NT2/D1 (cell line): ENCODE measurements around the gene RNF152.

Experiments
- DNase-seq: peaks from one replicate; pipeline ENCODE4 v3.0.0-alpha.2; 2011; ENCODE audit warnings: low read depth, low spot score
- H3K27me3 ChIP-seq: 2 replicates; pipeline ENCODE4 v1.6.0; 2011; ENCODE audit warnings: mild to moderate bottlenecking; ENCODE audit not compliant: insufficient read length, insufficient read depth
- H3K36me3 ChIP-seq: 2 replicates; pipeline ENCODE4 v1.6.1; 2011; ENCODE audit warnings: mild to moderate bottlenecking, low read length, mixed read lengths; ENCODE audit not compliant: insufficient read depth, insufficient read length
- H3K4me1 ChIP-seq: 2 replicates; pipeline ENCODE4 v1.5.1; 2011; ENCODE audit not compliant: insufficient read depth, insufficient read length
- H3K4me3 ChIP-seq: 2 replicates; pipeline ENCODE4 v1.5.1; 2011; ENCODE audit warnings: low read depth; ENCODE audit not compliant: insufficient read length
- H3K9ac ChIP-seq: 2 replicates; pipeline ENCODE4 v1.6.0; 2011; ENCODE audit warnings: low read depth; ENCODE audit not compliant: insufficient read length
- H3K9me3 ChIP-seq: 2 replicates; pipeline ENCODE4 v1.5.1; 2011; ENCODE audit warnings: mild to moderate bottlenecking, low read length; ENCODE audit not compliant: insufficient read depth
- SUZ12 ChIP-seq: IDR thresholded peaks from 2 replicates; pipeline ENCODE4 v1.6.1; 2011; ENCODE audit not compliant: insufficient read length, insufficient read depth; ENCODE audit errors: extremely low read depth
- YY1 ChIP-seq: IDR thresholded peaks from 2 replicates; pipeline ENCODE4 v1.6.1; 2011; ENCODE audit not compliant: insufficient read length, insufficient read depth
- ZNF274 ChIP-seq: IDR thresholded peaks from 2 replicates; pipeline ENCODE4 v1.6.1; 2011; ENCODE audit warnings: mild to moderate bottlenecking, low read depth, low read length

Gene RNF152

DNA sequence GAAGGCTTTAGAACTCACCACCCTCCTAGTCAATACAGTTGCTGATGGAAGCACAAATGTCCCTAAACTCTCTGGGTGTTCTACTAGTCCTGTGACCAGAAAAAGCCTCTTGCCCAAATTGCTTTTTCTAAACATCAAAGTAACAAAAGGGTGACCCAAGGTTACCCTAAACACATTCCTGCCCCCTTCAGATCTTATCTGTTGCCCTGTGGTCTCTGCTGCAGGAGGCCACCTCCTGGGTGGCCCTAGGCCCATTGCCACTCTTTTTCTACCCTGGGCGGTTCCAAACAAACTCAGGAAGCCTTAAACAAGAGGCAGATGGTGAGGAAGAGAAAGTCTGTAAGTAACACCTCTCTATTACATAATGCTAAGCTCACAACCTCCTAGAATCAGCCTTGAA, 3.3 kb downstream of the RNF152 start:
- Histone ChIP-seq H3K36me3 (peaks cover 22% of the 10 kb centered on the region), H3K9me3 (no peaks in the 10 kb centered on the region), H3K4me1 (no peaks in the 10 kb centered on the region), H3K4me3 (no peak overlapping the region), H3K9ac (no peak overlapping the region), H3K27me3 (peaks cover 41% of the 10 kb centered on the region)
- no peak for TF ChIP-seq ZNF274
- no peak for TF ChIP-seq YY1
- no peak for TF ChIP-seq SUZ12
- DNase-seq, result no peak

DNA sequence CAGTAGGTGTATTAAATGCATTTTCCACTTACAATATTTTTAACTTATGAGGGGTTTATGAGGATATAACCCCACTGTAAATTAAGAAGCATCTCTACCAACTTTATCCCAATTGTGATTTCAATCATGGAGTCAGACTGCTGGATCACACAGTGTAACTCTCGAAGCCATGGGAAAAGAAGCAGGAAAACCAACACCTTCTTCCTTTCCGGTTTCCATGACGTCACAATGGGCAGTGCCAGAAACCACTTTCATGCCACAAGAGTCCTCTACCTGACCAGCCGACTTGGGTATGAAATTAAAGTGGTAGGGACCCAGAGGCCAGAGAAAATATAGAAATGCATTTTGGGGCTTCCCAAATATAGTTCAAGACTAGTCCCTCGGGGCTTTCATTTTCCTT, 4.2 kb downstream of the RNF152 start:
- Histone ChIP-seq H3K4me3 (no peak overlapping the region), H3K9ac (no peak overlapping the region), H3K27me3 (peaks cover 41% of the 10 kb centered on the region), H3K36me3 (peaks cover 22% of the 10 kb centered on the region), H3K9me3 (no peaks in the 10 kb centered on the region), H3K4me1 (no peaks in the 10 kb centered on the region)
- TF ChIP-seq YY1 (no peak), SUZ12 (no peak), ZNF274 (no peak)
- DNase-seq, result no peak

DNA sequence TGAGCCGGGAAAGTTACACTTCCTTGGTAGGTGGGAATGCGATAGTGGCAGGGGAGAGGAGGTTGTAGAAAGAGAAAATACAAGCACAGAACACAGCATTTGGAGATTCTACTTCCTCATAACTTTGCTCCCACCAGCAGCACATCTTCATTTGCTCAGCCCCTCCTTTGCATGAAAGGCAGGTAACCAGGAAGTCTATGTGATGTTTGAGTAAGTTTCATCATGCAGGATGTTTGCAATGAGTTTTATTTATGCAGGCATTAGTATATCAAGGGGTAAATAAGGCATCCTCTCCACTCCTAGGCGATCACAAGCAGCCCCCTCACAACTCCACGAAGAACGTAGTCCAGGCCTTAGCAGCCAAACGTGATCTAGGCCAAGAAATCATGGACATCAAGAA, 5.0 kb downstream of the RNF152 start:
- Histone ChIP-seq H3K4me3 (no peak overlapping the region), H3K36me3 (peaks cover 22% of the 10 kb centered on the region), H3K9ac (no peak overlapping the region), H3K9me3 (no peaks in the 10 kb centered on the region), H3K27me3 (peaks cover 41% of the 10 kb centered on the region), H3K4me1 (no peaks in the 10 kb centered on the region)
- TF ChIP-seq SUZ12, result no peak
- no peak for DNase-seq

DNA sequence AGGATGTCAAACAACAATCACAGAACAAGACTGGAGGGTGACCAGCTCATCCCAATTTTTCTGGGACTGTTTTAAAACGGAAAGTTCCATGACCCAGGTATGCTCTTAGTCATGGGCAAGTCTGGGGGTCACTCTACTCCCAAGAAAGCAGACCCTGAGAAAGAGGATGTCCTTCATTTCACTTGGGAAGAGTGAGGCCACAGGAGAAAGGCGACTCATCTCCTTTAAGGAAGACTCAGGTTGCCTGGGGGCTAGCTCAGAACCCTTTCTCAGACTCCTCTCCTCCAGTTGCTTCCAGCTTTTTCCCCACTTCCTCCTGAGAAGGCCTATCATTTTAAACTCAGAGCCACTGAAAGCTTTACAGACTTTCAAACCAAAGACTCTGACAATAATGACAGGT, 9.3 kb downstream of the RNF152 start:
- Histone ChIP-seq H3K9ac (no peak overlapping the region), H3K27me3 (peaks cover 21% of the 10 kb centered on the region), H3K9me3 (no peaks in the 10 kb centered on the region), H3K36me3 (peaks cover 6% of the 10 kb centered on the region), H3K4me1 (no peaks in the 10 kb centered on the region), H3K4me3 (no peak overlapping the region)
- no peak for TF ChIP-seq SUZ12
- TF ChIP-seq YY1, result no peak
- TF ChIP-seq ZNF274, result no peak
- DNase-seq, result no peak

DNA sequence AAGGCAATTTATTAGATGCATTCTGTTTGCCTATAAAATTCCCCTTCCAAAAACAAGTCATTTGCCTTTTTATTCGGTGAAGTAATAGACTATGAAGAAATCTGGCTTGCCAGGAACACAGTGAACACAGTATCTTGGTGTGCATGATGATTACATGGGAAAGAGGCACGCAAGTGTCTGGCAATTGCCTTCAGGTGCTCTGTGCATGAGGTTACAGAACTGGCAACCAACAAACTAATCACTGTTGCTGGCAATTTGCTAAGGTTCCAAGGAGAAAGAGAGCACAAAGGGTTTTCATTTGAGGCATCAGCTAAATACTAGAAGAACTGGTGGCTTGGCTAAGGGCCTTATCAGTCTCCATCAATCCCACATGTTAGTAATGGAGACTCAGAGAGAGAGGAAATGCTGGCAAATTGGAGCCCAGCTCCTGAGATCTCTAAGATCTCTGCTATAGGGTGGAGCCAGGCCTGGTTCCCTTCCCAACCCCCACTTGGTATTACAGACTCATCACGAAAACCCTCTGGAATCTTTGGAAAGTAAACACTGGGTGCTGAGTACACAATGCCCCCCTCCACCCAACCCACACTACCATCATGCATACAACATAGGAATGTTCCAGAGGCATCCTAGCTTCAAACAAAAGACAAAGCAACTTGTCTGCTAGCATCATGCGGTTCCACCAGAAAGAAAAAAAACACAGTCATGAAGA, 10.4 kb downstream of the RNF152 start:
- Histone ChIP-seq H3K9ac (no peak overlapping the region), H3K27me3 (peaks cover 11% of the 10 kb centered on the region), H3K36me3 (no peaks in the 10 kb centered on the region), H3K4me1 (no peaks in the 10 kb centered on the region), H3K4me3 (no peak overlapping the region), H3K9me3 (no peaks in the 10 kb centered on the region)
- TF ChIP-seq SUZ12, result no peak
- TF ChIP-seq YY1, result no peak
- TF ChIP-seq ZNF274, result no peak
- no peak for DNase-seq

DNA sequence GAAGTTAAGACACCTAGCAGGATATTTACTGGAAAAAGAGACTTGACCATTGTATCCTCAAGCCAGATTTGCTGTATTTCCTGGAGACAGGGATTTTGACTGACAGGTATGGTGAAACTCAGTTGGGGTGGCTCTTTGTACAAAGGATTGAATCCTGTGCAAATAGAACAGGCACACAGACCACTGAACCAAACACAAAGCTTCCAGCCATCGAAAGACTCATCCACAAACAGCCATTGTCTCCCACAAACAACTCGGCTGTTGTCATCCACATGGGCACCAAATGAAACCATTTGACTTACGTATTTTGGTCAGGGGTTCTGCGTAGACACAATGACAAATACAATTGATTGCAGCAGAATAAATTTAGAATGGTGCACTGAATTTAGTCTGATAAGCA, 15.9 kb downstream of the RNF152 start:
- Histone ChIP-seq H3K4me3 (no peak overlapping the region), H3K9me3 (no peaks in the 10 kb centered on the region), H3K4me1 (no peaks in the 10 kb centered on the region), H3K36me3 (no peaks in the 10 kb centered on the region), H3K27me3 (no peaks in the 10 kb centered on the region), H3K9ac (no peak overlapping the region)
- no peak for DNase-seq
- no peak for TF ChIP-seq SUZ12
- TF ChIP-seq YY1, result no peak
- TF ChIP-seq ZNF274, result no peak

DNA sequence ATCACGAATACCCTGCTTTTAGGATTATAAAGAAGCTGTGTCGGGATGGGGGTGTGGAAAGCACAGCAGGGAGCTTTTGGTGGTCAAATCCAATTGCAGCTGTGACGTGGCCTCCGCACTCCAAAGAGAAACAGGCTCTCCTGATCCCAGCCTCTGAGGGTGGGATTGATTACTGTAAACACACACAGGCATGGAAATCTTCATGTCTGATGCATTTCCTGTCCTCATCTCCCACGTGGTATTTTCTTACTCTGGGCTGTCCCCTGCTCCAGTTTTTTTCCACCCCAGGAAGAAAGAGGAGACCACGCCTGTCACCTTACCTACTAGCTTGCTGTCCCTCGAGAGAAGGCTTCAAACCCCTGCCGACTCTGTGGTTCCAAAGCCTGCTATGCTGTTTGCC, 22.7 kb downstream of the RNF152 start:
- Histone ChIP-seq H3K4me1 (no peaks in the 10 kb centered on the region), H3K9ac (no peak overlapping the region), H3K4me3 (no peak overlapping the region), H3K9me3 (no peaks in the 10 kb centered on the region), H3K36me3 (no peaks in the 10 kb centered on the region), H3K27me3 (no peaks in the 10 kb centered on the region)
- DNase-seq, result no peak
- no peak for TF ChIP-seq ZNF274
- TF ChIP-seq SUZ12, result no peak
- TF ChIP-seq YY1, result no peak
